Endothelial cell of umbilical vein (primary cell): ENCODE data around the gene PLCD3. TPM values are rescaled to one million over a fixed set of nuclear protein-coding genes. Genes with fewer than 3 reads are reported as not detected.

ENCODE experiments used
- BruUV-seq: library from RNA; stranded (reverse); fragments of 400-500 nt; replicated peaks from 2 replicates; lab custom pipeline; 2021; lab: Mats Ljungman, UMichigan
- CTCF ChIA-PET: fragments of 300-600, 350-600 bp; sonication (Branson Sonifier 250); formaldehyde crosslinking; loops from one replicate; lab custom pipeline; 2021; ENCODE audit warnings: antibody characterized with exemption, inconsistent platforms; lab: Charles Lee
- POLR2A ChIA-PET: fragments of 300-600, 350-600 bp; sonication (Branson Sonifier 250); formaldehyde crosslinking; loops from one replicate; lab custom pipeline; 2021; ENCODE audit warnings: antibody characterized with exemption, inconsistent platforms; lab: Charles Lee
- DNase-seq: peaks from one replicate; pipeline ENCODE4 v3.0.0-alpha.2; 2011; ENCODE audit warnings: low read depth, low spot score
- FAIRE-seq: peaks from 2 replicates; lab custom pipeline; 2011; peaks lifted over from hg19 to GRCh38; lab: Jason Lieb, UNC
- H2AFZ ChIP-seq: 2 replicates; pipeline ENCODE4 v1.6.0; 2012; ENCODE audit warnings: low read depth, low read length, control low read depth, inconsistent platforms
- H3K27ac ChIP-seq: 2 replicates; pipeline ENCODE4 v1.5.1; 2011; ENCODE audit warnings: low read depth, mild to moderate bottlenecking, control low read depth, low read length, moderate library complexity; ENCODE audit not compliant: insufficient read depth
- H3K27me3 ChIP-seq, 2 experiments: 2 replicates each; pipeline versions ENCODE4 v1.6.0 to v1.6.1; 2011; ENCODE audit warnings: low read length in 2 of 2, mixed read lengths in 1 of 2; ENCODE audit not compliant: control insufficient read depth in 2 of 2, insufficient read depth in 2 of 2
- H3K36me3 ChIP-seq, 2 experiments: 2 replicates in 1 of 2; 3 replicates in 1 of 2; pipeline ENCODE4 v1.5.1; 2011; ENCODE audit warnings: low read length in 2 of 2, mild to moderate bottlenecking in 1 of 2, moderate library complexity in 1 of 2; ENCODE audit not compliant: control insufficient read depth in 2 of 2, insufficient read depth in 2 of 2; ENCODE audit errors: extremely low read depth in 1 of 2
- H3K4me1 ChIP-seq: 3 replicates; pipeline ENCODE4 v1.5.1; 2011; ENCODE audit warnings: mild to moderate bottlenecking, low read length; ENCODE audit not compliant: control insufficient read depth, insufficient read depth; ENCODE audit errors: extremely low read depth
- H3K4me2 ChIP-seq: 2 replicates; pipeline ENCODE4 v1.6.1; 2011; ENCODE audit warnings: low read length, control low read depth, mixed read lengths; ENCODE audit not compliant: insufficient read depth
- H3K4me3 ChIP-seq, 3 experiments: fragments of 200-600 bp in 1 of 3; sonication (generic), shearing (Covaris generic) in 1 of 3; replicated peaks in 1 of 3; 2 replicates each; pipeline ENCODE4 v1.5.1; 2011 to 2016; ENCODE audit warnings: control low read depth in 3 of 3, low read length in 3 of 3, mild to moderate bottlenecking in 2 of 3, inconsistent platforms in 1 of 3, low read depth in 1 of 3, moderate library complexity in 1 of 3; ENCODE audit not compliant: insufficient read depth in 1 of 3
- H3K79me2 ChIP-seq: 2 replicates; pipeline ENCODE4 v1.6.0; 2012; ENCODE audit warnings: low read length, inconsistent platforms; ENCODE audit not compliant: control insufficient read depth, insufficient read depth
- H3K9ac ChIP-seq: replicated peaks from 2 replicates; pipeline ENCODE3; 2011; ENCODE audit warnings: low read length, control low read depth; ENCODE audit not compliant: insufficient read depth; ENCODE audit errors: extremely low read depth
- H3K9me1 ChIP-seq: replicated peaks from 3 replicates; pipeline ENCODE4 v1.6.0; 2011; ENCODE audit warnings: mild to moderate bottlenecking, low read length; ENCODE audit not compliant: control insufficient read depth, insufficient read depth; ENCODE audit errors: extremely low read depth
- H3K9me3 ChIP-seq: replicated peaks from 2 replicates; pipeline ENCODE4 v1.5.1; 2012; ENCODE audit warnings: low read length, inconsistent platforms; ENCODE audit not compliant: control insufficient read depth, insufficient read depth
- H4K20me1 ChIP-seq: replicated peaks from 2 replicates; pipeline ENCODE3; 2011; ENCODE audit warnings: mild to moderate bottlenecking, low read length; ENCODE audit not compliant: control insufficient read depth, insufficient read depth; ENCODE audit errors: extremely low read depth
- EZH2 ChIP-seq: IDR thresholded peaks from 2 replicates; pipeline ENCODE4 v1.6.1; 2012; ENCODE audit warnings: borderline replicate concordance, low read depth, mild to moderate bottlenecking, moderate library complexity, low read length, inconsistent platforms; ENCODE audit not compliant: severe bottlenecking
- FOS ChIP-seq: IDR thresholded peaks from 2 replicates; pipeline ENCODE4 v1.6.1; 2011; ENCODE audit warnings: mild to moderate bottlenecking, low read length, moderate library complexity, borderline replicate concordance; ENCODE audit not compliant: insufficient read depth
- GATA2 ChIP-seq: IDR thresholded peaks from 2 replicates; pipeline ENCODE4 v1.7.0; 2011; ENCODE audit warnings: low read depth, mild to moderate bottlenecking, moderate library complexity, mixed read lengths, low read length; ENCODE audit not compliant: insufficient read length, insufficient read depth
- JUN ChIP-seq: IDR thresholded peaks from 2 replicates; pipeline ENCODE4 v1.6.1; 2011; ENCODE audit warnings: borderline replicate concordance, low read depth; ENCODE audit not compliant: insufficient read length, insufficient read depth
- MYC ChIP-seq: IDR thresholded peaks from one replicate; pipeline ENCODE4 v1.6.1; 2011; ENCODE audit warnings: mild to moderate bottlenecking, low read depth, low read length
- POLR2A ChIP-seq: IDR thresholded peaks from 2 replicates; pipeline ENCODE4 v1.6.1; 2012; ENCODE audit warnings: low read depth, mild to moderate bottlenecking, control low read depth, low read length
- POLR2AphosphoS5 ChIP-seq: IDR thresholded peaks from 2 replicates; pipeline ENCODE4 v1.6.1; 2012; ENCODE audit warnings: low read depth, mild to moderate bottlenecking, control low read depth, low read length, moderate library complexity; ENCODE audit not compliant: insufficient read depth
- dilution Hi-C: fragments of 300-500 bp; cut with MboI; formaldehyde crosslinking; loops from one replicate; pipeline ENCODE4 v1.15.0; 2019; ENCODE audit warnings: low sequenced_read_pairs; ENCODE audit not compliant: extremely low pct_ligation_motif_present
- intact Hi-C: fragments of 100-400 bp; cut with micrococcal nuclease; formaldehyde crosslinking; loops from one replicate; pipeline ENCODE4 v1.10.0; 2022
- polyA plus RNA-seq, 4 experiments: library from polyadenylated mRNA; depleted of rRNA in 3 of 4; stranded (reverse) in 3 of 4; unstranded in 1 of 4; fragments of >200 nt; gene quantifications; 2 replicates each; pipeline versions ENCODE4 v1.2.1 to v1.2.3, GENCODE V29; 2011 to 2012; ENCODE audit warnings: missing spikeins in 1 of 4
- total RNA-seq: library from RNA; stranded (reverse); gene quantifications from 2 replicates; pipeline ENCODE4 v1.2.3, GENCODE V29; 2021
- TF ChIP-seq, protein P1 (sequence below): IDR thresholded peaks from 2 replicates; pipeline ENCODE4 v1.6.1; 2011; ENCODE audit not compliant: insufficient read depth, insufficient read length
- TF ChIP-seq, protein P2 (sequence below), 2 donors: IDR thresholded peaks; 1 replicate in 1 of 2; 2 replicates in 1 of 2; pipeline ENCODE4 v1.5.1; 2011; ENCODE audit warnings: low read length in 2 of 2, mild to moderate bottlenecking in 2 of 2, moderate library complexity in 2 of 2, control low read depth in 1 of 2, inconsistent platforms in 1 of 2, low read depth in 1 of 2; ENCODE audit not compliant: insufficient read depth in 1 of 2; ENCODE audit errors: extremely low read depth in 1 of 2

Gene PLCD3
- total and polyA plus RNA-seq, 2 donors (not counting 3 experiments of a cell fraction or from before 2014, with no cell fraction given), result 30.4 to 43.1 TPM

DNA sequence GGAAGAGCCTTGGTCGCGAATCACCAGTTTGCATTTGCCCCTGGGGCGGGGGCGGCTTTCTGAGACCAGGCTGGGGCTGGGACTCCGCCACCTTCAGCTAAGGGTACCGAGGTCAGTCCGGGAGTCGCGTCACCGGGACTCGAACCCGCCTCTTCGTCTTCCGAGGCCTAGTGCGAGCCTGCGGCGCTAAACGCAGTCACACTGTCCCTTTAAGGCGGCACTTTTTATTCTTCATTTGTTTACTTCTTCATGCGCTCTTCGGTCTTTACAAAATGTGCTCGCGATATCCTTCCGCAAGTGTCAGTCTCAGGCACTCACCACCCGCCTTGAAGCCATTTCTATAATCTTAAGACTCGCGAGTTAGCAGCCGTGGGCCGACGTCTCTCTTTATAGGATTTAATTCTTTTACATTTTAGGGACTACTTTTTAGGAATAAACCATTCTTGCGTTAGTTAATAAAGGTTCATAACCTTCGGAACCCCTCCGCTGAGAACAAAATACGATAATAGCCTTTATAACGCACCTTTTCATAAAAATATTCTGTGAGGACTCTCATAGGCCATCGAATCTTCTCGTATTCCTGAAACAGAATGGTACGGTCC is 15.4 kb upstream of the PLCD3 start:
- peak overlapping the region; percentile 99 for H3K9ac ChIP-seq
- H2AFZ ChIP-seq, result peak overlapping the region; percentile 2
- H3K9me3 ChIP-seq, result no peaks in the 10 kb centered on the region
- TF ChIP-seq POLR2A (no peak), GATA2 (no peak), EZH2 (no peak)
- TF ChIP-seq, protein P1, sequence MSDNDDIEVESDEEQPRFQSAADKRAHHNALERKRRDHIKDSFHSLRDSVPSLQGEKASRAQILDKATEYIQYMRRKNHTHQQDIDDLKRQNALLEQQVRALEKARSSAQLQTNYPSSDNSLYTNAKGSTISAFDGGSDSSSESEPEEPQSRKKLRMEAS, result no peak
- ChIA-PET POLR2A (interaction anchor here (0.7 to 6.1 kb wide), 15 partner anchors 8 to 245 kb away, joined by 3 to 189 read pairs (median 7); partner anchors contain the start of genes ACBD4, HEXIM2 and NMT1), CTCF (interaction anchor here (1.0 to 10.4 kb wide), 7 partner anchors 11 to 87 kb away, joined by 3 to 393 read pairs (median 10); partner anchors contain the start of genes ACBD4, HEXIM2 and NMT1)
- no peaks in the 10 kb centered on the region for H3K36me3 ChIP-seq
- dilution Hi-C loops (no loop called here), intact Hi-C loops (loop anchor here (1.0 to 10.0 kb wide), 4 partner anchors 12 to 227 kb away; partner anchors contain the start of genes ACBD4, HEXIM2 and MAP3K14)
- peak overlapping the region; percentile 97 for H3K27ac ChIP-seq
- H3K79me2 ChIP-seq, result peaks cover 30% of the 10 kb centered on the region
- no peak for FAIRE-seq
- peaks cover 24% of the 10 kb centered on the region for H3K4me1 ChIP-seq
- H3K4me3 ChIP-seq, result peak overlapping the region; percentile 11 to 82 (median 47)
- H3K4me2 ChIP-seq, result peak overlapping the region; percentile 57
- no peaks in the 10 kb centered on the region for H3K9me1 ChIP-seq
- no TSS peak for BruUV-seq
- DNase-seq, result peak; percentile 90
- no peaks in the 10 kb centered on the region for H3K27me3 ChIP-seq
- no peaks in the 10 kb centered on the region for H4K20me1 ChIP-seq

GRCh38 chr17:45146890-45147580 is 14.7 kb upstream of the PLCD3 start:
- peak; percentile 62 for FAIRE-seq
- BruUV-seq, result TSS peak; percentile 64
- Histone ChIP-seq H3K4me2 (peak overlapping the region; percentile 51), H3K27ac (peak overlapping the region; percentile 97), H3K4me1 (peaks cover 24% of the 10 kb centered on the region), H3K9me1 (no peaks in the 10 kb centered on the region), H3K9me3 (no peaks in the 10 kb centered on the region), H2AFZ (peak overlapping the region; percentile 49), H3K27me3 (no peaks in the 10 kb centered on the region), H3K79me2 (peaks cover 30% of the 10 kb centered on the region), H3K36me3 (no peaks in the 10 kb centered on the region), H3K9ac (peak overlapping the region; percentile 99), H3K4me3 (peak overlapping the region in 2 of 3 experiments; percentile 30 to 47), H4K20me1 (no peaks in the 10 kb centered on the region)
- ChIA-PET POLR2A (interaction anchor here (1.3 to 6.1 kb wide), 3 partner anchors 12 to 17 kb away, joined by 3 to 189 read pairs (median 58); partner anchors contain the start of genes ACBD4 and HEXIM2), CTCF (interaction anchor here (6.3 to 10.4 kb wide), 3 partner anchors 11 to 51 kb away, joined by 153 to 393 read pairs (median 191); partner anchors contain the start of genes ACBD4 and HEXIM2)
- TF ChIP-seq EZH2 (no peak), JUN (no peak), POLR2A (peak; percentile 76), POLR2AphosphoS5 (peak; percentile 32), FOS (no peak), MYC (no peak), GATA2 (no peak)
- TF ChIP-seq, protein P2, sequence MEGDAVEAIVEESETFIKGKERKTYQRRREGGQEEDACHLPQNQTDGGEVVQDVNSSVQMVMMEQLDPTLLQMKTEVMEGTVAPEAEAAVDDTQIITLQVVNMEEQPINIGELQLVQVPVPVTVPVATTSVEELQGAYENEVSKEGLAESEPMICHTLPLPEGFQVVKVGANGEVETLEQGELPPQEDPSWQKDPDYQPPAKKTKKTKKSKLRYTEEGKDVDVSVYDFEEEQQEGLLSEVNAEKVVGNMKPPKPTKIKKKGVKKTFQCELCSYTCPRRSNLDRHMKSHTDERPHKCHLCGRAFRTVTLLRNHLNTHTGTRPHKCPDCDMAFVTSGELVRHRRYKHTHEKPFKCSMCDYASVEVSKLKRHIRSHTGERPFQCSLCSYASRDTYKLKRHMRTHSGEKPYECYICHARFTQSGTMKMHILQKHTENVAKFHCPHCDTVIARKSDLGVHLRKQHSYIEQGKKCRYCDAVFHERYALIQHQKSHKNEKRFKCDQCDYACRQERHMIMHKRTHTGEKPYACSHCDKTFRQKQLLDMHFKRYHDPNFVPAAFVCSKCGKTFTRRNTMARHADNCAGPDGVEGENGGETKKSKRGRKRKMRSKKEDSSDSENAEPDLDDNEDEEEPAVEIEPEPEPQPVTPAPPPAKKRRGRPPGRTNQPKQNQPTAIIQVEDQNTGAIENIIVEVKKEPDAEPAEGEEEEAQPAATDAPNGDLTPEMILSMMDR (IDR thresholded peaks at IDR 0.05; ENCODE audit: extremely low read depth in 1 of 2, insufficient read depth in 1 of 2, low read depth in 1 of 2, low read length in 2 of 2), result no peak
- TF ChIP-seq, protein P1, result peak; percentile 37
- intact Hi-C loops, result loop anchor here (10.0 kb wide), 1 partner anchor 228 kb away; no protein-coding TSS in a partner anchor
- dilution Hi-C loops, result no loop called here
- peak; percentile 71 for DNase-seq
